Neural crest cell (in vitro differentiated cells): Measurements from ENCODE around the gene POLD2. TPM values are rescaled to one million over a fixed set of nuclear protein-coding genes. Genes with fewer than 3 reads are reported as not detected.
A peak's percentile ranks its signal among the peaks of the same experiment; 100 is the strongest.

Experiments used
- DNase-seq: peaks from one replicate; pipeline ENCODE4 v3.0.0; 2021; ENCODE audit warnings: low read depth, mixed read lengths, low spot score
- H3K27ac Mint-ChIP-seq: one replicate; pipeline ENCODE4 v1.8.0; 2021; ENCODE audit warnings: mild to moderate bottlenecking, mixed read lengths; ENCODE audit not compliant: unreplicated experiment
- H3K27me3 Mint-ChIP-seq: 2 replicates; pipeline ENCODE4 v1.8.0; 2021; ENCODE audit warnings: low read depth, mild to moderate bottlenecking, mixed read lengths
- H3K36me3 Mint-ChIP-seq: 2 replicates; pipeline ENCODE4 v1.8.0; 2021; ENCODE audit warnings: low read depth, mild to moderate bottlenecking, mixed read lengths
- H3K4me1 Mint-ChIP-seq: 2 replicates; pipeline ENCODE4 v1.8.0; 2021; ENCODE audit warnings: mixed read lengths
- H3K4me3 Mint-ChIP-seq: one replicate; pipeline ENCODE4 v1.8.0; 2021; ENCODE audit warnings: mild to moderate bottlenecking, mixed read lengths
- H3K9me3 Mint-ChIP-seq: 2 replicates; pipeline ENCODE4 v1.8.0; 2021; ENCODE audit warnings: mixed read lengths
- CTCF ChIP-seq: fragments of 200-600 bp; sonication (generic); conservative IDR thresholded peaks from 2 replicates; pipeline ENCODE4 v1.5.0; 2021; ENCODE audit warnings: antibody characterized with exemption, mild to moderate bottlenecking
- total RNA-seq: library from RNA; stranded (reverse); gene quantifications from 2 replicates; pipeline ENCODE4 v1.2.1, GENCODE V29; 2021

POLD2 gene
- total RNA-seq, 1 donor from 2014 or later = 159 TPM

GRCh38 chr7:44084701-44085100 is 38.6 kb downstream of the POLD2 start:
- no peaks in the 10 kb centered on the region for H3K9me3 Mint-ChIP-seq

DNA sequence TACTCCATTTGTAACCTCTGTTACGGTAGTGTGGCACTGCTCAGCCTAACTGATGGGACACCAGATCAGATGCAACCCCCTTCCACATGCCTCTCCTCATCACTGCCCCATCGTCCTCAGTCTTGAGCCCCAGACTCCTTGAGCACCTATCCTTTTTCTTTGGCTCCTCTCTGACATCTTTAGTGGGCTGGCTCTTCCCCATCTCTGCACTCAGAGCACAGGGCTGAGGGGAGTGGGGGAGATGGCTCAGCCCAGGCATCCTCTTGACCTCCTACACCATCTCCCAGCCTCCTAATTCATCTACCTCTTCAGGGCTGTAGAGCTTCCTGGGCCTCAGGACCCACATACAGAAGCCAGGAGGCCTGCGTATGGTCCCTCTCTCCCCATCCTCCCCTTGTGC is 39.6 kb downstream of the POLD2 start:
- Mint-ChIP-seq H3K27me3 (peaks cover 8% of the 10 kb centered on the region), H3K4me1 (peaks cover 15% of the 10 kb centered on the region), H3K9me3 (no peaks in the 10 kb centered on the region), H3K4me3 (peak overlapping the region; percentile 70), H3K36me3 (no peaks in the 10 kb centered on the region), H3K27ac (no peak overlapping the region)
- DNase-seq = no peak
- no peak for TF ChIP-seq CTCF

More at GRCh38 chr7:44084701-44085100, 38.6 kb downstream of the POLD2 start:
- Mint-ChIP-seq H3K4me1 (peaks cover 15% of the 10 kb centered on the region), H3K27me3 (peaks cover 8% of the 10 kb centered on the region), H3K27ac (no peak overlapping the region), H3K4me3 (no peak overlapping the region), H3K36me3 (no peaks in the 10 kb centered on the region)
- no peak for TF ChIP-seq CTCF
- no peak for DNase-seq

DNA sequence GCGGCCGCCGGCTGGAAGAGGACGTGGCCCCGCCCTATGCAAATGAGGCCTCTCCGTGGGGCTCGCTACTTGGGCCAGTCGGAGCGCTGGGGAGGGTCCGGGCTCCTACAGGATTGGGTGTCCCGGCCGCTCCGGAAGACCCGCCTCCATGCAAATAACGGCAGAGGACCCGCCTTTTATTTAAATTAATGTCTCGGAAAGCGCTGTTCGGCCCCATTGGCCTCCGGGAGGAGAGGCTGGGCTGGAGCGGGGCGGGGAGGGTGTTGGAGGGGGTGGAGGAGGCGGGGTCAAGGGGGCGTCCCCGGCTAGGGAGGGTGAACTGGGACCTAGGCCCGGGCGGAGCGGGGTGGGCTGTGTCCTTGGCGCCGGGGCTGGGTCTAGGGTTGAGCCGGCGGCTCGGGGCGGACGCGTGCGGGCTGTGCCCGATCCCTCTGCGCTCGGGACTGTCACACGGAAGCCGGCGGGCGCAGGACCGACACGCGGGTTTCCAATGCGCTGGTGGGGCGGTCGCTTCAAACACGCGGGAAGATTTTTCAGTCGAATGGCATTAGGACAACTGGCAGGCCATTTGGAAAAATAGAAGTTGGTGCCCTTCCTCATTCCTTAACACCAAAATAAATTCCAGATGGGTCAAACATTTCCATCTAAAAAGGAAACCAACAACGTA is 40.7 kb downstream of the POLD2 start:
- Mint-ChIP-seq H3K9me3 (no peaks in the 10 kb centered on the region), H3K36me3 (no peaks in the 10 kb centered on the region), H3K4me3 (peak overlapping the region; percentile 90), H3K27ac (no peak overlapping the region), H3K4me1 (peaks cover 15% of the 10 kb centered on the region), H3K27me3 (peaks cover 8% of the 10 kb centered on the region)
- TF ChIP-seq CTCF = no peak
- DNase-seq = peak; percentile 93

GRCh38 chr7:44081266-44081748 is 42.0 kb downstream of the POLD2 start:
- Mint-ChIP-seq H3K9me3 (no peaks in the 10 kb centered on the region), H3K4me3 (peak overlapping the region; percentile 90), H3K27me3 (peaks cover 8% of the 10 kb centered on the region), H3K27ac (no peak overlapping the region), H3K36me3 (no peaks in the 10 kb centered on the region), H3K4me1 (peaks cover 15% of the 10 kb centered on the region)
- no peak for DNase-seq
- no peak for TF ChIP-seq CTCF

GRCh38 chr7:44080686-44081265 is 42.6 kb downstream of the POLD2 start:
- Mint-ChIP-seq H3K27ac (no peak overlapping the region), H3K27me3 (peaks cover 8% of the 10 kb centered on the region)
- TF ChIP-seq CTCF = no peak

More at GRCh38 chr7:44080686-44081265, 42.6 kb downstream of the POLD2 start:
- peaks cover 15% of the 10 kb centered on the region for H3K4me1 Mint-ChIP-seq
- no peaks in the 10 kb centered on the region for H3K36me3 Mint-ChIP-seq
- H3K9me3 Mint-ChIP-seq = no peaks in the 10 kb centered on the region
- H3K4me3 Mint-ChIP-seq = peak overlapping the region; percentile 90
- DNase-seq = no peak
